ENCODE results near the gene SLC25A4.

The SLC25A4 gene

DNA sequence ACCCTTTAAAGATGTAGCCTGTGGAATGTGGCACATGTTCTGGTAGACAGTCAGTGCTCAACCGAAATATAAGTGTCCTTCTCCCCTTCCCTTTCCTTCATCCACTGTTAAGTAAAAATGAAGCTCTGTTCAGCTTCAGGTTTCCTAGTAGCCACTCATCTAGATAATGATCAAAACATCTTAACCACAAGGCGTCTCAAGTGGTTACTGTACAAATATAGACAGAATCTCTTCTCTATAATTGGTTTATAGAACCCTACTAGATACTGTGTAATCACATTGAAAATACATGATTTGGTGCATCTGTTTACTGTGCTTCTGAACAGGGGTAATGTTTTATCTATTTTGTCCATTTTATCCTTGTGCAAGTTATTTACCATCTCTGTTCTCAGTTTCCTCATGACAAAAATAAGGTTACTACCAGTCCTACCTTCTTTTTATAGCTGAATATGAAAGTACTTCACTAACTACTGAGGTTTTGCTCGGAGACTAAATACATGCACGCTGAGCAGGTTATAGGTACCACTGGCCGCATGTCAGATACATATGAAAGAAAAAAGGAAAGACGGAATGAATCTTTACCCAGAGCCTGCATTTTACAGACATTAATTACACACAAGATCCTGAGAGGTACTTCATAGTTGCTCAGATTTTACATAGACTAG lies 20.3 kb upstream of the SLC25A4 start:
- no peak for DNase-seq

DNA sequence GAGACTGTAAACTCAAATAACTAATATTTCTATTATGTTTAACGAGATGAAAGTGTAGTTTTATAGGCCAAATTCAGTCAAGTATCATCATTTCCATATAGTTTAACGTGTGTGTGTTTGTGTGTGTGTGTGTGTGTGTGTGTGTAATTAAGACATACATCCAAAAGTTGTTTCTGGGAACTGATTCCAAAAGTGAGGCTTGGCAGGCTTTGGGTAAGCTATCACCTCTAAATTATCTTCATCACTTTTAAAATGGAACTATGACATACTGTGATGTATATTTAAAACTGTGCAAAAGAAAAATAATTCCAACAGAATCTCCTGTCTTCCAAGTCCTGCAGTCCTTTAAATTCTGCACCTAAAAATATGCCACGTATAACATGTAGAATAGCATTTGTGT lies 19.1 kb upstream of the SLC25A4 start:
- no peak for DNase-seq

DNA sequence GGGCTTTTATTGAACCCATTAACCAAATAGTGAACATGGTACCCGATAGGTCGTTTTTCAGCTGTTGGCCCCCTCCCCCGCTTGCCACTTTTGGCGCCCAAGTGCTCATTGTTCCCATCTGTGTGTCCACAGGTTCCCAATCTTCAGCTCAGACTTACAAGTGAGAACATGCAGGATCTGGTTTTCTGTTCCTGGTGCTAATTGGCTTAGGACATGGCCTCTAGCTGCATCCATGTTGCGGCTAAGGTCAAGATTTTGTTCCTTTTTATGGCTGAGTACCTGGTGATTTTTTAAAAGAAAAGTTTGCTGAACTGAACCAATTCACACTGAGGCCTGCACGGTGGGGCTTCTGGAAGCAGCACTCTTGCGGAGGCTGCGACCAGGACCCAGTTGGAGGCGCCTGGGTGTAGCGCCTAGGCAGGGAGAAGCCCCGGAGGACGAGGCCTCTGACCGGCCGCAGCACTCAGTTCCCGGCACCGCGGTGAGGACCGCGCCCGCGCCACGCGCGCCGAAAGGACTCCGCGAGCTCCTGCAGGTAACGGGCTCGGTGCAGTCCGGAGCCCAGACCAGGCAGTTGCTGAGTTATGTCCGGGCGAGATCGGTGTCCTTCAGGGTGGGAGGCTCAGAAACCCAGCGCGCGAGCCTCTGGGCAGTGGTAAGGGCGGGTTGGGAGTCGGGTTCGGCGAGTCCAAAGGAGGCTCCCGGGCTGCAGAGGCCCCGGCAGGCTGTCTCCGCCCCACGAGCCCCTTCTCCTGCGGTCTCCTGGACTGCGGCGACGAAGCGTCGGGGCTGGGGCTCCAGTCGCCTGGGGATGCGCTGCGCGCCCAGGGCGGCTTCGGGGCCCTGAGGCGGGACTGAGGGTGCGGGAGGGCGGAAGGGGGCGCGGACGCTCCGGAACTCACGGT lies 15.8 kb upstream of the SLC25A4 start:
- no peak for DNase-seq

DNA sequence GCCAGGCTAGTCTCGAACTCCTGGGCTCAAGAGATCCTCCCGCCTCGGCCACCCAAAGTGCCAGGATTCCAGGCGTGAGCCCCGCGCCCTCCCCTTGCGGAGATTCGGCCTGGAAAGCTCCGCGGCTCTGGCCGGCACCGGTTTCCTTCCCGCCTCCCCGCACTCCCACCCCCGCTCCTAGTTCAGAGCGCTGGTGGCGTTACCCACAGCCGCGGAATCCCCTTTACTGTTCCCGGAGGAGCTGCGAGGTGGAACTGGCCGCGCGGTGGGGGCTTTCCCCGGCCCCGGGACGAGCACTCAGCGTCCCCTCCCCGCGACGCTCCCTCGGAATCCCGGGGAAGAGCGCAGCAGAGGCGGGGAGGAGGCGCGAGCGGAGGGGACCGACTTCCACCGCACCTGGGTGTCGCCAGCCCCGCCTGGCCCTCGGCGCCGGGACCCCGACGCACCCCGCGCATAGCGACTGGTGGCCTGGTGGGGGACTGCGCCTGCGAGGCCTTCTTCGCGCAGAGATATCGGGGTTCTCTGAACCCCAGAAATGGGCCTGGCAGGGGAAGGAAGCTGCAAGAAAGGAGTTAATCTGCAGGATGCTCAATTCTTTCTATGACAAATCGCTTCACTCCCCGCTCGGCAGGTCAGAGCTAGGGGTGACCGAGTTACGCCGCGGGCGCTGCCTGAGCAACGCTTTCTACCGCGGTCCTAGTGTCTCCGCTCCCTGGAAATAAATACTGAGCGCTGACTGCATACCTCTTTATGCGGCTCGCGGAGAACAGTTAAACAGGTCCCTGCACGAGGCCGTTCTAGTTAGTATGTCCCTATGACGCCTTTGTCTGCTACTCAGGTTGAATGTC lies 14.6 kb upstream of the SLC25A4 start:
- DNase-seq = peak; percentile 14 to 24

DNA sequence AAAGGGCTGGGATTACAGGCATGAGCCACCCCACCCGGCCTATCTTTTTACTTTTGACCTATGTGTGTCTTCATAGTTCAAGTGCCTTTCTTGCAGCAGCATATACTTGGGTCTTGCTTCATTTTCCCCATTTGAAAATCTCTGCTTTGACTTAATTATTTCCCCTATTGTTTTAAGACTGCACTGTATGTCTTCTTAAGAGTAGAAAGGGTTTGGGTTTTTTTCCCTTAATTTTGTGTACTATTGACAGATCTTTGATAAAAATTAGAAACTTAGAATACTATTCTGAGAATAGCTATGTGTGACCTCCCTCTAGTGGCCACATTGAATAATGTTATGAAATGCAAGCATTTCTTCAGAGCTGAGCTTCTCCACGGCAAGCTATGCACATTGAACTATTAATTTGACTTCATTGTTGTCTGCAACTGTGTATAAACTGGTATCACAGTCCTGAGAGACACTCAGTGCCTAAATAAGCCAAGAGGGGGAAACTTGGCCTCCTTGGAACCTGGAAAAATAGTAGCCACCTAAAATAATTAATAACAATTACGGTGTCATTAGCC lies 8.7 kb upstream of the SLC25A4 start:
- DNase-seq = peak in 1 of 2 donors; percentile 60

DNA sequence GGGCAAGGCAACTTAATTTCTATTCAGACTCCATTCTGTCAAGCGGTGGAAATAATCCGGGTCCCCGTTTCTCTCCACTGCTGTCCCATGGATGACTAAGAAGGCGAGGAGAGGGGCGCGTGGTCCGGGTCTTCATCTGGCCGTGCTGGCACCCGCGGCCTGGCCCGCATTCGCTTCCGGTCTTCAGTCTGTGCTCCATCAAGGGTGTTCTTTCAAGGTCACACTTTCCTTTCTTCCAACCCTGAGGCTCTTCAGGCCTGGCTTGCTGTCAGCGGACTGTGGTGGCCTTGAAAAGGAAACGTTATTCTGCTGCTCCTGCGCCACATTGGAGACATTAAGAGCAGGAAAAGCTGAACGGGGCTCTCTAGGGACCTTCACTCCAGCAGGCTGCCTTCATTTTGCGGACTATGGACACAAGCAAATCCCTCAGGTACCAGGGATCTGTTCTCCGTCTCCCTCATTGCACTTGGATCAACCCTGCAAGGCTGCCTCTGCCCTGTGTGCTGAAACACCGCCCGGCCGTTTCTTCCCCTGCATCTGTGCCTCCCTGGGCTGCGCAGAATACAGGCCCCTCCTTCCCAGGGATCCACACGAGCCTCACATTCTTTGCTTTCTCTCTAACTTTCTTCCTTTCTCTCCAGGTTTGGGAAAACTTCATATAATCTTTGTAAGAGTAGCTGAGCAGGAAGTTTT lies 5.7 kb upstream of the SLC25A4 start:
- no peak for DNase-seq

DNA sequence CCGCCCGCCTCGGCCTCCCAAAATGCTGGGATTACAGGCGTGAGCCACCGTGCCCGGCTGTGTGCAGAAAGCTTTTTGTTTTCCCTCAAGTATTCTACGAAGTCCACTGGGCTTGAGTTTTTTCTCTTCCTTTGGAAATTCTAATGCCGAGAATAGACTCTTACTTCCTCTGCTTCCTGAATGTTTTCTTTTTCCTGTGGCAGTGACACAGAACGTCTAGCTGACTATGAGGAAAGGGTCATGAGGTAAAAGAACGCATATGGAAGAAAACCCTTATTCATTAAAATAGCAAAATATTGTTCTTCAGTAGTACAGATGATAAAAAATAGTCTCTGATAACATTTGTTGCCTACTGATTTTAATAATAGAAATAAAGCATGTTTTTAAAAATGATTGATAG lies 4.9 kb upstream of the SLC25A4 start:
- DNase-seq = no peak

DNA sequence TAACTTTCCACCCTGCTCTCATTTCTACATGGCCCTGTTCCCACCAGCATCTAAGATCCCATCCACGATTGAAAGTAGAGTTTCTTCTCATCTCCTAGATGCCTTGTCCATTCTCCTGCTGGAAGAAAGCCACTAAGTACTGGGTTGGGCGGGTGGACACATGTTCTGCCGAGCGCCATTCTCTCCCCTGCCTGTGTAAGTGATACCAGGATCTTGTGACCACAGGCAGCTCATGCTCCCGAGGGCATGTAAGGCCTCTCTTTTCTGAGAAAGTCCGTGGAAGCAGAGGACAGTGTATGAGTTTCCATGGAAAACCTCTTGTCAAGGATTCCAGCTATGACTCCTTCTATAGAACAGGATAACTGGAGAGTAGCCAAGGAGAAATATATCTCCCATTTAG lies 3.3 kb upstream of the SLC25A4 start:
- no peak for DNase-seq

DNA sequence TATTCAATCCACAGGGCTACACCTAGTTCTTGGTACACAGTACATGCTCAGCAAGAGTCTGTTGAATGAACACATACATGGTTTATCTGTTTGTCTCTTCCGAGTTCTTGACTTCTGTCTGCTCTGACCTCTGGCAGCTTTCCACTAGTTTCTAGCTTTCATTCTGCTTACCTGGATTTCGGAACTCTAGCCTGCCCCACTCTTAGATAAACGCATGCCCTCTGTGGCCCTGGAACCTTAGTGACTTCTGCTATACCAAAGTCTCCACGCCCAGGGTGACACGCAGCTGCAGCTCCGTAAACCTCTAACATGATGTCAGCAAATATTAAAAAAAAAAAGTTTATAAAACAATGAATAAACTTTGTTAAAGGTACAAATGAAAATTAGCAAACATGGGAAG lies 1.3 kb upstream of the SLC25A4 start:
- no peak for DNase-seq

DNA sequence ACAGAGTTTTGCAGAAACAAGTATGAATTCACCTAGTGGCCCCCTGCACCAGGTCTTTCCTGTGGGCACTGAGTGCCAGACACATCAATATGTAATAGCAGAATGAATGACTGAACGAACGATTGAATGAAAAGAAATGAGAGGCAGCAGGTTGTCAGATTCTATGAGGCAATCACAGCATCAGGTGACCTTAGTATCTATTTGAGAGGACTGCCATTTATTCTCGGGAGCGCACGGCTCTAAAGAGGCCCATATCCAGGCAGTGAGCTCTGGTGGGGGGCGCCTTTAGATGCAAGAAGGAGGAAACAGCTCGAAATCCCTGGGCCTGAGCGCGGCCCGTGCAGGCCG lies 528 bp upstream of the SLC25A4 start:
- DNase-seq = no peak

DNA sequence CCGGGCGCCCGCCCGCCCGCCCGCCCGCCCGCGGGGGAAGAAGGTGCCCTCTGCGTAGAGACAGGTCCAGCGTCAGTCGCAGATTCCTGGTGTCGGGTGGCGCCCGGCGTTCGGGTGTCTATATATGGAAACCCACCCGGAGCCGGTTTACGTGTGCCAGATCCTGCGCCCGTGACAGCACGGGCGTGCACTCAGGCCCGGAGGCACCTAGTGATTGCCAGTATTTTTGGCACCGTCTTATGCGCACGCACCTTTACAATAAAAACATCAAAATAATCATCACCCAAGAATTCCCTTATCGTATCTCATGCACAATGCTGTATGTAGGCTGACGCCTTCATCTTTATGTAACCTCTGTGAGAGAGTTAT lies 519 bp downstream of the SLC25A4 start:
- DNase-seq = peak in 1 of 2 donors; percentile 19

DNA sequence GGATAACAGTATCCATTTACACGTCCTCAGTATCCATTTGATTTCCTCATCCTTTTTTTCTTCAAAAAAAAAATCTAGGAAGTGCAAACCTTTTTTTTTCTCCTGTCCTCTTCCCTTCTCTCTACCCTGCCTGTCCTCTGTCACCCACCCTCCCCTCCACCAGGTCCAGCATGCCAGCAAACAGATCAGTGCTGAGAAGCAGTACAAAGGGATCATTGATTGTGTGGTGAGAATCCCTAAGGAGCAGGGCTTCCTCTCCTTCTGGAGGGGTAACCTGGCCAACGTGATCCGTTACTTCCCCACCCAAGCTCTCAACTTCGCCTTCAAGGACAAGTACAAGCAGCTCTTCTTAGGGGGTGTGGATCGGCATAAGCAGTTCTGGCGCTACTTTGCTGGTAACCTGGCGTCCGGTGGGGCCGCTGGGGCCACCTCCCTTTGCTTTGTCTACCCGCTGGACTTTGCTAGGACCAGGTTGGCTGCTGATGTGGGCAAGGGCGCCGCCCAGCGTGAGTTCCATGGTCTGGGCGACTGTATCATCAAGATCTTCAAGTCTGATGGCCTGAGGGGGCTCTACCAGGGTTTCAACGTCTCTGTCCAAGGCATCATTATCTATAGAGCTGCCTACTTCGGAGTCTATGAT lies 1.7 kb downstream of the SLC25A4 start:
- no peak for DNase-seq

DNA sequence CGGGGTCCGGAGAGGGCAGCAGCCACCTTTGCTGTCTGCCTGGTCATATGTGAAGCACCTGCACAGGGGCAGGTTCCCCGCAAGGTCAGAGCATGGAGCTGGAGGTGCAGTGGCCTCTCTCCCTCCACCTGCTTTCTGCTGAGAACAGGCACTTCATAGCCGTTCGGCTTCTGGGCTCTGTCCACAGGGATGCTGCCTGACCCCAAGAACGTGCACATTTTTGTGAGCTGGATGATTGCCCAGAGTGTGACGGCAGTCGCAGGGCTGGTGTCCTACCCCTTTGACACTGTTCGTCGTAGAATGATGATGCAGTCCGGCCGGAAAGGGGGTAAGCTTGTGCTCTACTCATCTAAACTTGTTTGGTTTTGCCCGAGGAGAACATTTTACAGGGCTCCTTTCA lies 2.5 kb downstream of the SLC25A4 start:
- DNase-seq = no peak

DNA sequence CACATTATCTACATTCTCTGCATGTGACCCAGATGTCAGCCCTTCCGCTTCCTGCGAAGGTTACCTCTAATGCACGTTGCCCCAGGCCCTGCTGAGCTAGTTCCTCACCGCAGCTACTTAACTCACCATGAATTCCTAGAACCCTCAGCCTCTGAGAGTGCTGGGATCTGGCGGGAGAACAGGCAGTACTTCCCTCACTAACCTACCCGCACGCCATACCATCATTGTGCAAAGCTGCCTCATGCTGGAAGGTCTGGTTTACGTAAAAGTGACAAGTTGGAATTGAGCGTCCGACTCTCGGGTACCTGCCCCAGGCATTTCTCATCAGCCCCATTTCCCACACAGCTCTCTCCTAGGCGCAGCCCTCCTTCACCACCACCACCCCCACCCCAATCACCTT lies 6.3 kb downstream of the SLC25A4 start:
- DNase-seq = no peak

DNA sequence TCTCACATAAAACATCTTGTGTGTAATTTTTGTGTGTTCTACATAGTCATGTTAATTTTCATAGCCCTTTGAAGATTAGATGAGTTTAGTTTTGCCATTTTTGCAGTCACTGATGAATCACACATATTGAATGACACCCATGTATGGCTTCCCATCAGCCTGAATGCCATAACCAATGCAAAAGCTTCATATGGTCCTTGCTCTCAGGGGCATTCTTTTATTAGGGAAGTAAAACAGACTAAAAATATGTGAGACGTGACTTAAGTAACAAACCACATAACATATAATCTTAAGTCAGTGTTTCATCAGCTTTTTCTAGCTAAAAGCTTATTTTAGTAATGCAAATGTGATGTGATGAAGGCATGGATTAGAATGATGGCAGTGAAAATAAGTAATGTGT lies 8.2 kb downstream of the SLC25A4 start:
- no peak for DNase-seq

DNA sequence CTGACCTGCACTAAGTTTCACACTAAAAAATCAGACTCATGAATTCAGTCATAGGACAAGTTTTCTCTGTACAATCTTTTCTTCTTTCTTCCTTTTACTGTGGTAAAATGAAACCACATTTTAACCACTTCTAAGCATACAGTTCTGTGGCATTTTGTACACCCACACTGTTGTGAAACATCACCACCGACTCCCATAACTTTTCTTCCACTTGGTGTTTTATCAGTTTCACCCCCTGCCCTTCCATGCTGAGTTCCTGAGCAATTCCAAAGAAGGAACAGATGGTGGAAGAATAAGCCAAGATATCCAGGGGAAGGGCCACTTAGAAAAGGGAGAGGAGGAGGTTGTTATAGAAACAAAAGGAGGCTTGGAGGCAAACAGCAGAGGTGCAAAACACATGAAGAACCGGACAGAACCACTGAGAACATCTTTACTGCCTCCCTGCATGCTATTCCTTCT lies 22.6 kb downstream of the SLC25A4 start:
- DNase-seq = peak in 1 of 2 donors; percentile 69

DNA sequence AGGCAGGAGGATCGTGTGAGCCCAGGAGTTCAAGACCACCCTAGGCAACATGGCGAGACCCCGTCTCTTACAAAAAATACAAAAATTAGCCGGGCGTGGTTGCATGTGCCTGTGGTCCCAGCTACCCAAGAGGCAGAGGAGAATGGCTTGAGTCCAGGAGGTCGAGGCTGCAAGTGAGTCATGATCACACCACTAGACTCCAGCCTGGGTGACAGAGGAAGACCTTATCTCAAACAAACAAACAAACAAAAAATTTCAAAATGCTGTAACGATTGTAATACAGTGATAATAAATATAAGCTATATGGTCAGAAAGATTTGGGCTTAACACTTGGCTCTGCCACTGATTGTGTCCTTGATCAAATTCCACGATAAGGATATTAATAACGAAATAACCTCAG lies 24.2 kb downstream of the SLC25A4 start:
- DNase-seq = no peak

DNA sequence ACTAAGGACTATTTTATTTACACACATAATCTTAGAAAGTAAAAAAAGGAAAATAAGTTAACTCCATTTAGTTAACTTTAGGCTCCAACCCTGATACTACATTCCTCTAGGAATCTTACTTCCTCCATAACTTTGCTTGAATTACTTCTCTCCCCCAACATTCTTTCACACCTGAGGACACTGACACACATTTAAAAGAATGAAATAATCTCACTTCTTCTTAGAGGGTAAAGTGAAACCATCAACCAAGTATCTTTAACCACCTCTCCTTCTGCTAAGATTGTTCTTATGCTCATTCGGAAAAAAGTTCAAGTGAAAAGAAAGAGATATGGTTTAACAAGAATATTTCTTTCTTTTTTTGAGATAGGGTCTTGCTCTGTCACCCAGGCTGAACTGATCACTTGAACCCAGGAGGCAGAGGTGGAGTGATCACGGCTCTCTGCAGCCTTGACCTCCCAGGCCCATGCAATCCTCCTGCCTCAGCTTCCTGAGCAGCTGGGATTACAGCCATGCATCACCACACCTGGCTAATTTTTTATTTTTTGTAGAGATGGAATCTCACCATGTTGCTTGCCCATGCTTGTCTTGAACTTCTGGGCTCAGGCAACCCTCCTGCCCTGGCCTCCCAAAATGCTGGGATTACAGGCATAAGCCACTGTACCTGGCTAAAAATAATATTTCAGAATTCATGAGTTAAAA lies 28.5 kb downstream of the SLC25A4 start:
- DNase-seq = no peak

DNA sequence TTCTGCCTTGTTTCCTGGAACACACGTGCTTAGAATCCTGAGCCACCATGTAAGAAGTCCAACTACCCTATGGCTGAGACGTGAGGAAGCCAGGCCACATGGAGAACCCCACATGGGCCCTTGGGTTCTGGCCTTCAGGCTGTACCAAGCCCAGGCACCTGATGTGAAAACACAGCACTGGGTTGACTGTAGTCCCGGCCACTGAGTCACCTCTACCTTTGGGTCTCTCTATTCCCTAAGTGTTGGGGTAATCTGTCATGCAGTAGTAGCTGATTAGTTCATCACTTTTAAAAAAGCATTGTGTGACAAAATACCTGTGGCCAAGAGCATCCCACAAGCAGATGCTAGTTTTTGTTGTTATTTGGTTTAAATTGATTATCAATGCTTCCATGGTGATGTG lies 36.4 kb downstream of the SLC25A4 start:
- no peak for DNase-seq

DNA sequence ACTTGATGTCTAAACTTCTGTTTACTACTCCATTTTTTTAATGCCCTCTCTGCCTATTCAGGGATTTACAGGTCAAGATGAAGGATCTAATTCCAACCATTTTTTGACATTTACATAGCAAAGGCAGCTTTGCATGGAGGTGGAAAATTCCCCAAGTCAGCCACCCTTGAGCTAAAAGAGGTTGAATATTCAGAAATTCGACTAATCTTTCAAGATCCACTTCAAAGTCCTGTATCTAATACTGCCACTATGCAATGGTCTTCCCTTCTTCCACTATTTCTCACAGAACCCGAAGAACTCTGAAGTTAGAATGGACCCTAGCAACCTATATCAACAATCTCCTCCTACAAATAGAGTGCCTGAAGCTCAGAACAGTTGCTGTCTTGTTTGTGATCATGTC lies 39.2 kb downstream of the SLC25A4 start:
- DNase-seq = no peak

DNA sequence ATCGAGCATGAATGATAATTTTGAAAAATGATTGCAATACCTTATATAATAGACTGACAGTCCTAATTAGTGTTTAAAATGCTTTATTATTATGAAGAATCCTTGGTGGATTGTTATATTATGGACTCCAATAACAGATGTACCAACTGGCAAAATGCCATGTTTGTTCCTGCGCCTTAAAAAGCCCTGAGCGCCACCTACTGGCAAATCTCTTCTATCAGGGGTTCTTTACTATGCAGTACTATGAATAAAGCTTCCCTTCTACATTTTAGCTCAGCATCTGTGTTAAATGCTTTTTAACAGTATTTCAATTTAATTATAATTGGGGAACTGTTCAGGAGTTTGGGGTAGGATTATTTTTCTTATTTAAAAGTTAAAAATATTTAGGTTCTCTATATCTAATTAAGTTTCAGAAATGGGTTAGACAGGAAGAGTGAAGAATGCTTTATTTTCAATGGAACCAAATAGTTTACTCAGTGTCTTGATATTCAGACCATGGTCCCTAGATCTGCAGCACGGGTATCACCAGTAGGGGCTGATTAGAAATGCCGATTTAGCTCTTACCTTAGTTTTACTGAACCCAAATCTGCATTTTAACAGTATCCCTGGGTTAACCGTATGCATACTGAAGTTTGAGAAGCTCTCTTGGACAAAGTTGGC lies 40.7 kb downstream of the SLC25A4 start:
- DNase-seq = peak; percentile 77 to 83

Data from CD4-positive, alpha-beta T cell treated with Interleukin-4 for 1 hour (primary cell).